ENCODE measurements around the gene MACROD2. TPM values are rescaled to one million over a fixed set of nuclear protein-coding genes. Genes with fewer than 3 reads are reported as not detected.

The MACROD2 gene
- total RNA-seq, 2 donors from 2014 or later: 0.95 to 4.2 TPM

- ATAC-seq (ENCODE audit: insufficient number of reproducible peaks, low FRiP score, low read depth) (no peak), DNase-seq (ENCODE audit: low spot score) (no peak)
- Histone ChIP-seq H3K36me3 (no peaks in the 10 kb centered on the region), H3K27me3 (replicated peaks; ENCODE audit: insufficient read depth) (no peaks in the 10 kb centered on the region), H3K9me3 (no peaks in the 10 kb centered on the region), H3K4me1 (ENCODE audit: control insufficient read depth in 1 of 2, low read depth in 2 of 2) (no peaks in the 10 kb centered on the region), H3K4me3 (no peak overlapping the region), H3K27ac (no peak overlapping the region)
- TF ChIP-seq CTCF (IDR thresholded peaks at IDR 0.05): no peak
Observed at GRCh38 chr20:15288106-15288505, 1292.8 kb downstream of the MACROD2 start.

GRCh38 chr20:15289337-15289736, 1294.0 kb downstream of the MACROD2 start:
- Histone ChIP-seq H3K27ac (no peak overlapping the region), H3K36me3 (no peaks in the 10 kb centered on the region), H3K4me1 (ENCODE audit: control insufficient read depth in 1 of 2, low read depth in 2 of 2) (no peaks in the 10 kb centered on the region), H3K27me3 (replicated peaks; ENCODE audit: insufficient read depth) (no peaks in the 10 kb centered on the region), H3K9me3 (no peaks in the 10 kb centered on the region), H3K4me3 (no peak overlapping the region)
- ATAC-seq (ENCODE audit: insufficient number of reproducible peaks, low FRiP score, low read depth): no peak
- no peak for TF ChIP-seq CTCF (IDR thresholded peaks at IDR 0.05)
- DNase-seq (ENCODE audit: low spot score): no peak

- H3K27ac ChIP-seq: no peak overlapping the region
- no peaks in the 10 kb centered on the region for H3K36me3 ChIP-seq
- DNase-seq (ENCODE audit: low spot score): no peak
- no peak for ATAC-seq (ENCODE audit: insufficient number of reproducible peaks, low FRiP score, low read depth)
- no peaks in the 10 kb centered on the region for H3K27me3 ChIP-seq (replicated peaks; ENCODE audit: insufficient read depth)
- TF ChIP-seq CTCF (IDR thresholded peaks at IDR 0.05): no peak
- H3K9me3 ChIP-seq: no peaks in the 10 kb centered on the region
- no peak overlapping the region for H3K4me3 ChIP-seq
- H3K4me1 ChIP-seq (ENCODE audit: control insufficient read depth in 1 of 2, low read depth in 2 of 2): no peaks in the 10 kb centered on the region
Observed at GRCh38 chr20:15292405-15292804, 1297.1 kb downstream of the MACROD2 start.

GRCh38 chr20:15296422-15296821, 1301.1 kb downstream of the MACROD2 start:
- DNase-seq (ENCODE audit: low spot score) (no peak), ATAC-seq (ENCODE audit: insufficient number of reproducible peaks, low FRiP score, low read depth) (no peak)
- H3K9me3 ChIP-seq: no peaks in the 10 kb centered on the region
- TF ChIP-seq CTCF (IDR thresholded peaks at IDR 0.05): no peak
- H3K27ac ChIP-seq: no peak overlapping the region
- H3K4me1 ChIP-seq (ENCODE audit: control insufficient read depth in 1 of 2, low read depth in 2 of 2): no peaks in the 10 kb centered on the region
- H3K4me3 ChIP-seq: no peak overlapping the region
- no peaks in the 10 kb centered on the region for H3K36me3 ChIP-seq
- no peaks in the 10 kb centered on the region for H3K27me3 ChIP-seq (replicated peaks; ENCODE audit: insufficient read depth)

GRCh38 chr20:15297059-15297875, 1302.0 kb downstream of the MACROD2 start:
- Histone ChIP-seq H3K27ac (no peak overlapping the region), H3K36me3 (no peaks in the 10 kb centered on the region), H3K4me3 (no peak overlapping the region), H3K27me3 (replicated peaks; ENCODE audit: insufficient read depth) (no peaks in the 10 kb centered on the region), H3K4me1 (ENCODE audit: control insufficient read depth in 1 of 2, low read depth in 2 of 2) (no peaks in the 10 kb centered on the region), H3K9me3 (no peaks in the 10 kb centered on the region)
- TF ChIP-seq CTCF (IDR thresholded peaks at IDR 0.05): no peak
- no peak for ATAC-seq (ENCODE audit: insufficient number of reproducible peaks, low FRiP score, low read depth)
- DNase-seq (ENCODE audit: low spot score): no peak
